Natural killer cell (primary cell): Measurements from ENCODE around the gene GTF2H1. TPM values are rescaled to one million over a fixed set of nuclear protein-coding genes. Genes with fewer than 3 reads are reported as not detected.

ENCODE experiments used
- ATAC-seq, 3 donors: fragments of 150-1000 bp in 2 of 3; fragments of 200-7000 bp in 1 of 3; cut with Tn5 transposase; 1 replicate in 1 of 3; 2 replicates in 2 of 3; pipeline ENCODE4 v1.10.0; 2021; ENCODE audit warnings: mild to moderate bottlenecking in 2 of 3, moderate library complexity in 2 of 3
- DNase-seq, 2 donors: peaks; one replicate each; pipeline versions ENCODE4 v3.0.0 to v3.0.0-alpha.2; 2013 to 2021; ENCODE audit warnings: mixed read lengths in 1 of 2
- H3K27ac ChIP-seq: one replicate; pipeline ENCODE4 v1.5.1; 2013; ENCODE audit warnings: mild to moderate bottlenecking, low read length
- H3K27me3 ChIP-seq: one replicate; pipeline ENCODE4 v1.6.1; 2013; ENCODE audit warnings: low read length; ENCODE audit not compliant: control insufficient read depth, insufficient read depth
- H3K36me3 ChIP-seq: one replicate; pipeline ENCODE4 v1.6.1; 2013; ENCODE audit warnings: low read length; ENCODE audit not compliant: control insufficient read depth, insufficient read depth
- H3K4me1 ChIP-seq: one replicate; pipeline ENCODE4 v1.6.1; 2013; ENCODE audit warnings: low read length; ENCODE audit not compliant: control insufficient read depth, insufficient read depth
- H3K4me3 ChIP-seq: one replicate; pipeline ENCODE4 v1.5.1; 2013; ENCODE audit warnings: low read length
- H3K9me3 ChIP-seq: one replicate; pipeline ENCODE4 v1.6.1; 2013; ENCODE audit warnings: low read length; ENCODE audit not compliant: control insufficient read depth, insufficient read depth
- H3K27ac Mint-ChIP-seq, 2 donors: one replicate each; pipeline ENCODE4 v1.8.0; 2022; ENCODE audit warnings: mild to moderate bottlenecking in 2 of 2, mixed read lengths in 2 of 2, moderate library complexity in 1 of 2
- H3K27me3 Mint-ChIP-seq, 2 donors: one replicate each; pipeline ENCODE4 v1.8.0; 2022; ENCODE audit warnings: low read depth in 2 of 2, mixed read lengths in 2 of 2
- H3K36me3 Mint-ChIP-seq: one replicate; pipeline ENCODE4 v1.8.0; 2022; ENCODE audit warnings: mixed read lengths
- H3K4me1 Mint-ChIP-seq, 2 donors: one replicate each; pipeline ENCODE4 v1.8.0; 2022; ENCODE audit warnings: mixed read lengths in 2 of 2
- H3K4me3 Mint-ChIP-seq: one replicate; pipeline ENCODE4 v1.8.0; 2022; ENCODE audit warnings: mild to moderate bottlenecking, moderate library complexity, mixed read lengths
- H3K9me3 Mint-ChIP-seq, 2 donors: one replicate each; pipeline ENCODE4 v1.8.0; 2022; ENCODE audit warnings: mixed read lengths in 2 of 2
- CTCF ChIP-seq: fragments of 200-600 bp; IDR thresholded peaks from one replicate; pipeline ENCODE4 v1.8.0; 2022; ENCODE audit warnings: antibody characterized with exemption
- WGBS: methylation state at CpG from one replicate; pipeline ENCODE4 v1.1.7; 2013; ENCODE audit warnings: missing lambda C conversion rate; ENCODE audit not compliant: insufficient coverage; 5-methylcytosine and 5-hydroxymethylcytosine counted together
- intact Hi-C: fragments of 100-400 bp; cut with micrococcal nuclease; formaldehyde crosslinking; loops from one replicate; pipeline ENCODE4 v1.14.2; 2022
- total RNA-seq, 4 donors: library from RNA; stranded (reverse); fragments of 120-200 nt in 1 of 4; gene quantifications; one replicate each; pipeline versions ENCODE4 v1.2.3 to v1.2.4, GENCODE V29; 2013 to 2022

Gene GTF2H1
- total RNA-seq, 3 donors from 2014 or later (not counting 1 experiment from before 2014, with no cell fraction given) = 18.4 to 31.5 (median 22.4) TPM

DNA sequence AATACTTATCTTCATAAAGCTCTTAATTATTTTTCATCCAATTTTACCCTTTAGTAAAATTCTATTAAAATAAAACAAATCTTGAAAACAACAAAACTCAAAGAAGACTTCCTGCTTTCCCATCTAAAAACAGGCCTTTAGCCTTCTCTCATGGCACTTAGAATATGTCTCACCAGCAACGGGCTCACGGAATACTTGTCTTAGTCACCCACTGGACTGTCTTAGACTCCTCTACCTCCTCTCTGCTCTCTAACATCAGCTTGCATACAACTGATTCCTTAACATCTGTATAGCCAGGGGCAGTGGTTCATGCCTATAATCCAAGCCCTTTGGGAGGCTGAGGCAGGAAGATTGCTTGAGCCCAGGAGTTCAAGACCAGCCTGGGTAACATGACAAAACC, 14.1 kb upstream of the GTF2H1 start:
- H3K4me3 Mint-ChIP-seq = no peak overlapping the region
- H3K27ac Mint-ChIP-seq = no peak overlapping the region
- H3K9me3 ChIP-seq = no peaks in the 10 kb centered on the region
- ATAC-seq (no peak), DNase-seq (no peak)
- H3K36me3 Mint-ChIP-seq = peaks cover 14% of the 10 kb centered on the region
- 100% methylated on average over 2 of the region's 2 CpGs for WGBS
- no peaks in the 10 kb centered on the region for H3K9me3 Mint-ChIP-seq
- no peaks in the 10 kb centered on the region for H3K4me1 ChIP-seq
- H3K27me3 Mint-ChIP-seq = no peaks in the 10 kb centered on the region
- TF ChIP-seq CTCF = no peak
- H3K4me1 Mint-ChIP-seq = no peaks in the 10 kb centered on the region
- no peaks in the 10 kb centered on the region for H3K27me3 ChIP-seq
- intact Hi-C loops = no loop called here
- peaks cover 77% of the 10 kb centered on the region for H3K36me3 ChIP-seq
- no peak overlapping the region for H3K4me3 ChIP-seq
- no peak overlapping the region for H3K27ac ChIP-seq

- Histone ChIP-seq H3K4me1 (no peaks in the 10 kb centered on the region), H3K9me3 (no peaks in the 10 kb centered on the region), H3K27me3 (no peaks in the 10 kb centered on the region), H3K27ac (no peak overlapping the region), H3K36me3 (peaks cover 67% of the 10 kb centered on the region), H3K4me3 (no peak overlapping the region)
- DNase-seq (no peak), ATAC-seq (no peak)
- H3K27ac Mint-ChIP-seq = no peak overlapping the region
- peaks cover 0 to 2% of the 10 kb centered on the region in 2 donors for H3K4me1 Mint-ChIP-seq
- H3K36me3 Mint-ChIP-seq = peaks cover 14% of the 10 kb centered on the region
- no peaks in the 10 kb centered on the region for H3K27me3 Mint-ChIP-seq
- no peaks in the 10 kb centered on the region for H3K9me3 Mint-ChIP-seq
- no peak for TF ChIP-seq CTCF
- H3K4me3 Mint-ChIP-seq = no peak overlapping the region
- 96% methylated on average over 5 of the region's 5 CpGs for WGBS
- intact Hi-C loops = no loop called here
Observed at GRCh38 chr11:18309691-18310090, 12.7 kb upstream of the GTF2H1 start.

DNA sequence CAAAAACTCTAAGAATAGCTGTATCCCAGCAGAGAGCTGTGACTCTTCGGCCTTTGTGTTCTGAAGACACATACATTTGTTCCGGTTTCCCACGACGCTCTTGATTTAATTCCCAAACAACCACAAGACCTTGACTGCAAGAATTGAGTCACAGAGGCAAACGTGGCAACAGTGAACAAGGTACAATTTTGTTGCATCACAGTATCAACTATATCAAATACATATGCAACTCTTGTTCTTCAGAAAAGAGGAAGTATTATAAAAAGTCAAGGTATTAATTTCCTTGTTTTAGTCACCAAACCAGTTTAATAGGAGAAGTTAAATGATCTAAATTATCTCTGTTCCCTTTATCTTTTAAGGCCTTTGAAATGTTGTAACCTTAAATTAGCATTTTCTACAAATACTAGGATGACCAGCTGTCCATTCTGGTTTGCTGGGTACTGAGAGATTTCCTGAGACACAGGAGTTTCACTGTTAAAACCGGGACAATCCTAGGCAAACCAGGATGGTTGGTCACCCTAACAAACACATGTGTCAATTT, 11.5 kb upstream of the GTF2H1 start:
- no peak overlapping the region for H3K27ac Mint-ChIP-seq
- H3K27me3 Mint-ChIP-seq = no peaks in the 10 kb centered on the region
- H3K9me3 Mint-ChIP-seq = no peaks in the 10 kb centered on the region
- intact Hi-C loops = no loop called here
- no peaks in the 10 kb centered on the region for H3K27me3 ChIP-seq
- peaks cover 56% of the 10 kb centered on the region for H3K36me3 ChIP-seq
- no peak overlapping the region for H3K27ac ChIP-seq
- no peak for TF ChIP-seq CTCF
- H3K4me3 ChIP-seq = no peak overlapping the region
- no peak overlapping the region for H3K4me3 Mint-ChIP-seq
- peaks cover 0 to 7% of the 10 kb centered on the region in 2 donors for H3K4me1 Mint-ChIP-seq
- 70% methylated on average over 6 of the region's 6 CpGs for WGBS
- H3K36me3 Mint-ChIP-seq = peaks cover 13% of the 10 kb centered on the region
- H3K9me3 ChIP-seq = no peaks in the 10 kb centered on the region
- DNase-seq = no peak
- no peak for ATAC-seq
- H3K4me1 ChIP-seq = no peaks in the 10 kb centered on the region

DNA sequence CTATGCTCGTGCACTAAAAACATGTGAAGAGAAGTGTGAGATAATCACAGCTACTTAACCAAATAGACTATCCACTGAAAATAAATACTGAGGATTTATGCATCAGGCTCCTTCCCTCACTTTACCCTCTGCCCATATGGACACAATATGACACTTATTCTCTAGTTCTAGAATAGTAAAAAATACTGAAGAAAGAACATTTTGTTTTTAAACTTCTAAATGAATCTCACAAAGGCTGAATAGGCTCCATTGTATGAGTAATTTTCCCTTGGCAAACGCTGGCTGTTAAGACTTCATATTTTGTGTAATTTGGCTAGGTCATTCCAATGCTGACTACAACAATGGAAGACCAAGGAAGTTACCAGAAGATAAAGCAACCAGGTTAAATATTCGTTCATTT, 10.4 kb upstream of the GTF2H1 start:
- DNase-seq = no peak

More for the DNA sequence above, 10.4 kb upstream of the GTF2H1 start:
- no peak overlapping the region for H3K4me3 ChIP-seq
- Mint-ChIP-seq H3K4me3 (no peak overlapping the region), H3K9me3 (no peaks in the 10 kb centered on the region), H3K27ac (no peak overlapping the region), H3K27me3 (no peaks in the 10 kb centered on the region), H3K4me1 (peaks cover 0 to 7% of the 10 kb centered on the region in 2 donors), H3K36me3 (peaks cover 2% of the 10 kb centered on the region)
- no peaks in the 10 kb centered on the region for H3K27me3 ChIP-seq
- 100% methylated on average over 3 of the region's 3 CpGs for whole genome bisulfite sequencing
- ATAC-seq = no peak
- no peak overlapping the region for H3K27ac ChIP-seq
- intact Hi-C loops = no loop called here
- peaks cover 47% of the 10 kb centered on the region for H3K36me3 ChIP-seq
- no peak for TF ChIP-seq CTCF
- no peaks in the 10 kb centered on the region for H3K9me3 ChIP-seq
- no peaks in the 10 kb centered on the region for H3K4me1 ChIP-seq
